ENCODE measurements around the gene PEX11A.

- TF ChIP-seq POLR2A (IDR thresholded peaks at IDR 0.05) (no peak), CTCF (IDR thresholded peaks at IDR 0.05) (no peak)
These were observed 57.8 kb downstream of the PEX11A start for GRCh38 chr15:89632563-89633430.

Measured in lower leg skin (tissue), 3 donors.